ENCODE measurements around the gene TRIP12. TPM values are rescaled to one million over a fixed set of nuclear protein-coding genes. Genes with fewer than 3 reads are reported as not detected.

TRIP12 gene
- total RNA-seq, 1 donor from 2014 or later = 162 TPM

DNA sequence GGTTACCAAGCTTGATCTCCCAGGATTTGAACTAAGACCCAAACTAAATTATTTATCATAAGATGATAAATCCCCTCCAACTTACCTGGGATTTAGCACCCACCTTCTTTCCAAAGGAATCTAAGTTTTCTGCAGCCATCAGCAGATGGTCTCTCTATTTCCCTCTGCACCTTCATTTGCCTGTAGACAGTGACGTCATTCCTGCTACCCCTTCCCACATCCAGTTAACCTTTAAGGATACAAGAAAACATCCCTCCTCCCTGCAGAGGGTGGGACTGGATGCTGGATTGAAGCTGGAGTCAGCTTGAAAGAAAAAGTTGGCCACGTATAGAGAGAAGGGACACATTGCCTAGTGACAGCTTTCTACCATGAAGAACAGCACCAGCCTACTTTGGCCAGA, 203.8 kb downstream of the TRIP12 start:
- Histone ChIP-seq H3K27ac (no peak overlapping the region), H3K9me3 (no peaks in the 10 kb centered on the region), H3K27me3 (peaks cover 4% of the 10 kb centered on the region), H3K36me3 (no peaks in the 10 kb centered on the region), H3K4me1 (peaks cover 20% of the 10 kb centered on the region), H3K4me3 (no peak overlapping the region)
- intact Hi-C loops (cut with DNase I) = no loop called here
- no peak for DNase-seq (ENCODE audit: extremely low spot score in 2 of 2)
- TF ChIP-seq POLR2A (IDR thresholded peaks at IDR 0.05) (no peak), POLR2AphosphoS5 (IDR thresholded peaks at IDR 0.05; ENCODE audit: insufficient read depth in 1 of 2, low read depth in 1 of 2) (no peak)
- TF ChIP-seq, protein P1, sequence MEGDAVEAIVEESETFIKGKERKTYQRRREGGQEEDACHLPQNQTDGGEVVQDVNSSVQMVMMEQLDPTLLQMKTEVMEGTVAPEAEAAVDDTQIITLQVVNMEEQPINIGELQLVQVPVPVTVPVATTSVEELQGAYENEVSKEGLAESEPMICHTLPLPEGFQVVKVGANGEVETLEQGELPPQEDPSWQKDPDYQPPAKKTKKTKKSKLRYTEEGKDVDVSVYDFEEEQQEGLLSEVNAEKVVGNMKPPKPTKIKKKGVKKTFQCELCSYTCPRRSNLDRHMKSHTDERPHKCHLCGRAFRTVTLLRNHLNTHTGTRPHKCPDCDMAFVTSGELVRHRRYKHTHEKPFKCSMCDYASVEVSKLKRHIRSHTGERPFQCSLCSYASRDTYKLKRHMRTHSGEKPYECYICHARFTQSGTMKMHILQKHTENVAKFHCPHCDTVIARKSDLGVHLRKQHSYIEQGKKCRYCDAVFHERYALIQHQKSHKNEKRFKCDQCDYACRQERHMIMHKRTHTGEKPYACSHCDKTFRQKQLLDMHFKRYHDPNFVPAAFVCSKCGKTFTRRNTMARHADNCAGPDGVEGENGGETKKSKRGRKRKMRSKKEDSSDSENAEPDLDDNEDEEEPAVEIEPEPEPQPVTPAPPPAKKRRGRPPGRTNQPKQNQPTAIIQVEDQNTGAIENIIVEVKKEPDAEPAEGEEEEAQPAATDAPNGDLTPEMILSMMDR (IDR thresholded peaks at IDR 0.05) = no peak

DNA sequence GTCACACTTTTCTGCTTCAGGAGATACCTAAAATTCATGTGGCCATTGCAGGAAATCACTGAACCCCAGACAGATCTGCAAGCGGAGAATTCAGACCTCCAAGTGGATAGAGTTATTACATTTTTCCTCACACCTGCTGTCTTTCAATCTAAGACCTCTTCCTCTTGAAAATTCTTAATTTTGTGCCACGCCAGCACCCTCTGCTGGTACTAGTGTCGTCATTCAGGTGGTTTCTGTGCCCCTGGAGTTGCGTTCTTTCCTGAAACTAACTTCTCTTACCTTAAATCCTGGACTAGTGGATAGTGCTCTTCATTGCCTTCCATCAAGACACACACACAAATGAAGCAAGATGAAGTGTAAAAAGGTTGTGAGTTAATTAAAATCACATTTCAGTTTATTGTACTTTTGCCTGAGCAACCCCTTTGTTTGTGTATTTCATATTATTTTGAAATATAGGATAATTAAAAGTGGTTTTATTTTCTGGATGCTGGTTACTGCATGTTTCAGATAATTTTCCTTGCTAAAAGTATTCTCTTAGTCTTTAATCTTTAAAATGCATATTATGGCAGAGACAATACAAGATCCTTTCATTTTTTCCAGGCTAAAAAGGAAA, 205.8 kb downstream of the TRIP12 start:
- Histone ChIP-seq H3K4me3 (no peak overlapping the region), H3K27me3 (peaks cover 4% of the 10 kb centered on the region), H3K36me3 (no peaks in the 10 kb centered on the region), H3K4me1 (peaks cover 20% of the 10 kb centered on the region), H3K27ac (no peak overlapping the region), H3K9me3 (no peaks in the 10 kb centered on the region)
- no peak for TF ChIP-seq POLR2AphosphoS5 (IDR thresholded peaks at IDR 0.05; ENCODE audit: insufficient read depth in 1 of 2, low read depth in 1 of 2)
- DNase-seq (ENCODE audit: extremely low spot score in 2 of 2) = no peak
- intact Hi-C loops (cut with DNase I) = no loop called here

DNA sequence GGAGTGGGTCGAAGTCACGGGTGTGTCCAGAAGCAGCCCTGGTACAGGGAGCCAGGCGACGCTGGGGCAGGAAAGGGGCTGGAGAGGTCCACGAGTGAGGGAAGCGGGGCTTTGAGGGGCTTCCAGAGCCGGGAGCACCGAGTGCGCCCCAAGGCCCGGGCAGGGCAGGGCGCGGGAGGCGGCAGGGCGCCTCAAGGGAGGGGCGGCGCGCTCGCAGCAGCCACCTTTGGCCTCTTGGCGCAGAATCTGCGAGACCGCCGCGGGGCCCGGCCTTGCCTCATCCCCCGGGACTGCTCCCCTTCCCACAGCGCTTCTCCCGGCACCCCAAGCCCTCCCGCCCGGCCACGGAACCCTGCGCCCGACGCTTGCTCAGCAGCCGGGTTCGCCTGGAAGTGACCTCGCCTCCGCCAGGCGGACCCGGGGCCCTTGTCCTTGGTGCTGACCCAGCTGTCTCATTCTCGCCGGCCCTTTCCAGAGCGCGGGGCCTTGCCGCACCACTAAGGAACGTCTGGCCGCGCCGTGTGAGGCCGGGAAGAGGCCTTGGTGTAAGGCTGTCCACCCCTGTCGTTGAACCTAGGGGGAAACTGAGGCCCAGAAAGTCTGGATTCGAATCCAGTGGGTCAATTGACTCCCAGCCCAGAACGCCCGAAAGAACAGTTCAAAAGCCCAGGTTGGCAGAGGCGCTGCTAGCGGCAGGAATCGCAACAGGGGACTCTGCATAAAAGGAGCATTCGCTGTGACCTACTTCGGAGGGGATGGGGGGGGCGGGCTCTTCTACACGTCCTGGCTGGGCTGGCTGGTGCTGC, 206.9 kb downstream of the TRIP12 start:
- no peaks in the 10 kb centered on the region for H3K9me3 ChIP-seq
- peaks cover 20% of the 10 kb centered on the region for H3K4me1 ChIP-seq
- no peak overlapping the region for H3K27ac ChIP-seq
- intact Hi-C loops (cut with DNase I) = no loop called here
- no peak for TF ChIP-seq POLR2A (IDR thresholded peaks at IDR 0.05)
- TF ChIP-seq, protein P1 (IDR thresholded peaks at IDR 0.05) = no peak
- TF ChIP-seq POLR2AphosphoS5 (IDR thresholded peaks at IDR 0.05; ENCODE audit: insufficient read depth in 1 of 2, low read depth in 1 of 2) = no peak
- H3K27me3 ChIP-seq = peaks cover 4% of the 10 kb centered on the region
- no peak for DNase-seq (ENCODE audit: extremely low spot score in 2 of 2)
- H3K4me3 ChIP-seq = peak overlapping the region; percentile 37 to 39
- H3K36me3 ChIP-seq = no peaks in the 10 kb centered on the region

DNA sequence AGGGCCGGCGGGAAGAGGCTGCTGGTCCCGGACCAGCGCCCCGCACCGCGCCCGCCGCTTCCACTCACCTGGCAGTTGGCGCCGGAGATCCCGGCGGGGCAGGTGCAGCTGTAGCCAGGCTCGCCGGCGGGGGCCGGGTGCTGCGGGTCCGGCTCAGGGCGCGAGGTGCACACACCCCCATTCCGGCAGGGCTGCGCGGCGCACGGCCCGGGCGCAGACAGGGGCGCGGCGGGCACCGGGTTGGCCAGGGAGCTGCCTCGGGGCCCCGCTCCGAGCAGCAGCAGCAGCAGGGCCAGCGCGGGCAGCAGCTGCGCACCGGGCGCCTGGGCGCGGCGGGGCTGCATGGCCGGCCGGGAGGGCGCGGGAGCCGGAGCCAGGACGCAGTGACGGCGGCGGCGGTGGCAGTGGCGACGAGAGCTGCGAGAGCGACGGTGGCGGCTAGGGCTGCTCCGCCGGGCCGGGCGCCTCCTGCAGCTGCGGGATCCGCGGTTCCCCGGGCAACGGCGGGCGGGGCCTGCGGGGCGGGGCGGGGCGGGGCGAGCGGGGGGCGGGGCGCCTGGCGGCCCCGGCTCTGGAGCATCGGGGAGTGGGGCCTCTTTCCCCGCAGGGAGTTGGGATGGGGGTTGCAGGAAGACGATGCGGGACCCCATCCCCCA, 207.6 kb downstream of the TRIP12 start, which contains the start of gene DNER:
DNER (minus strand) TSS at position 476 of the 656 bp plus-strand sequence; CDS start at position 344, 132 bp downstream.
- peak within 1 kb of the TSS; percentile 37 to 39 for H3K4me3 ChIP-seq
- DNase-seq (ENCODE audit: extremely low spot score in 2 of 2) = no peak
- H3K27me3 ChIP-seq = peaks cover 4% of the 10 kb centered on the region
- no peaks in the 10 kb centered on the region for H3K9me3 ChIP-seq
- no peaks in the 10 kb centered on the region for H3K36me3 ChIP-seq
- TF ChIP-seq POLR2A (IDR thresholded peaks at IDR 0.05) = no peak
- TF ChIP-seq, protein P1 (IDR thresholded peaks at IDR 0.05) = no peak
- no peak for TF ChIP-seq POLR2AphosphoS5 (IDR thresholded peaks at IDR 0.05; ENCODE audit: insufficient read depth in 1 of 2, low read depth in 1 of 2)
- intact Hi-C loops (cut with DNase I) = no loop called here
- peaks cover 20% of the 10 kb centered on the region for H3K4me1 ChIP-seq
- no peak within 1 kb of the TSS for H3K27ac ChIP-seq

Small RNAs within 50 kb of the gene (small RNA-seq; reads per million reads assigned to genes)
- gene RNU6-613P = not detected
- not detected for gene RNU6-964P

Other genes with a start within 250 kb of the TRIP12 start
- 11.3 TPM for gene DNER, start 207.5 kb downstream of the TRIP12 start, total RNA-seq
- gene FBXO36, start 494 bp upstream of the TRIP12 start, total RNA-seq = 1.7 TPM
- gene SLC16A14, start 146.9 kb upstream of the TRIP12 start, total RNA-seq = 9.8 TPM